ENCODE measurements around the gene PLA2G15.

PLA2G15 gene

DNA sequence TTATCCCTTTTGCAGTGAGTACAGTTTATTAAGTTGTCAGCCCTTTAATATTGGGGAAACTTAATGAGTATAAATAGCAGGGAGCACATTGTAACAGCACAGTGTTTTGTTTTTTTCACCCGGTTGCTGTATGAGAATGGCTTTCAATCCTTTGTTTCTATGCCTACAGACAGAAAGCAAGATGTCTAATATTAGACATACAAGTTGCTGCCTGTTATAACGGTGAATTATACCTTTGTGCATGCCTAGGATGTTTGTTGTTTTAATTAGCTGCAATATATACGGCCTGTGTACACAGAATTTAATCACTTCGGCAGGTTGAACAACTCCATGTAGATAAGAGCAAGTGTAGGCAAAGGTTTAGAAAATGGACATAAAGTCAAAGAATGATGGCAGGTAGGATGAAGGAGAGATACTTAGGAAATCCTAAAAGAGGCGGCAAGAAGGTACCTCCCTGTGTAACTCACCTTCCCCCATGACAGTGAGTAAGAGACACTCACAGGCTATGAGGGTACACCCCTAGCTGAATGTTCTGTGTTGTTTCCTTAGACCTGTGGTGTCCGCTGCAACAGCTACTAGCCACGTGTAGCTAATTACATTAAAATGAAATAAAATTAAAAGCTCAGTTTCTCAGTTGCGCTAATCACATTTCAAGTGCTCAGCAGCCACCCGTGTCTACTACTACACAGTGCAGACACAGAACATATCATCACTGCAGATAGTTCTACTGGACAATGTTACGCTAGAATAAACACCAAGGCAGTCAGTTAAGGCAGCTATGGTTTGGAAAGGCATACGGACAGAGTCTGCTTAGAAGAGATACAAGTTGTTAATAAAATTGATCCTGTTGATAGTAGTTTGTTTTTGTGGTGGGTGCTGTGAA lies 54.6 kb downstream of the PLA2G15 start:
- DNase-seq = no peak

DNA sequence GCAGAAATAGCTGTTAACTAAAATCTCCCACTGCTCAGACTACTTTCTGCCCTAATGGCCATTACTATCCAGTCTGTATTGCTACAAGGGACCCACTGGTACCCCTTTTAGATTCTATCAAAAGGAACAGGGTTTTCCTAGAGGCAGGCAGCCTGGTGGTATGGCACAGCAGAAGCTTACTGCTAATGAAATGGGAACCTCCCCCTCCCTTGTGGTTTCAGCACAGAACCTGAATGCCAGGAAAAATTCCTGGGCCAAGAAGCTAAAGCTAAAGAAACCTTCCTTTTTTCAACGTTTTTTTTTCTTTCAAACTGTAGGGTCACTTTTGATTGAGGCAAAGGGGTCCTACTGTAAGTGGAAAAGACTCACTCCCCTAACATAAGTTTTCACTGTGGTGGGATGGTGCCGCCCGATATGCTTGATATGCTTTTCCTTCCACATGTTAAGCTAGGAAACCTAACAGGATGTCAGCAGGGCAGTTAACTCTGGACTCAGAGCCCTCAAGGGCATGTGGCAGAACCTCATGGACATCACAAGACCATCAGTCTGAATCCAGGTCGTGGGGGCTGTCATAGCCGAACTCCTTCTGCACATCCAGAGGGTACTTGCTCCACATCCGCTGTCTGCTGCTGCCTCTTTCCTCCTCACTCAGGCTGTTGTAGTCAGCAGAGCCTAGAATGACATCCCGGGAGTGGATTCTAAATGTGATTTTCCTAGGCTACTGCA lies 55.7 kb downstream of the PLA2G15 start:
- DNase-seq = no peak

DNA sequence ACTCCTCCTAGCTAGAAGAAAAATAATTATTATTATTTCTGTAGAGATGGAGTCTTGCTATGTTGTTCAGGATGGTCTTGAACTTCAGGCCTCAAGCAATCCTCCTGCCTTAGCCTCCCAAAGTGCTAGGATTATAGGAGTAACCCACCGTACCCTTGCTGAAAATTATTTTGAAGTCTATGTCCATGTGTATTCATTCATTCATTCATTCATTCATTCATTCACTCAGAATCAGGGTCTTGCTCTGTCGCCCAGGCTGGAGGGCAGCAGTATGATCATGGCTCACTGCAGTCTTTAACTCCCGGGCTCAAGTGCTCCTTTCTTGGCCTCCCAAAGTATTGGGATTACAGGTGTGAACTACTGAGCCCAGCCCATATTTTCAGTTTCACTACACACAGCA lies 61.5 kb downstream of the PLA2G15 start:
- no peak for DNase-seq

DNA sequence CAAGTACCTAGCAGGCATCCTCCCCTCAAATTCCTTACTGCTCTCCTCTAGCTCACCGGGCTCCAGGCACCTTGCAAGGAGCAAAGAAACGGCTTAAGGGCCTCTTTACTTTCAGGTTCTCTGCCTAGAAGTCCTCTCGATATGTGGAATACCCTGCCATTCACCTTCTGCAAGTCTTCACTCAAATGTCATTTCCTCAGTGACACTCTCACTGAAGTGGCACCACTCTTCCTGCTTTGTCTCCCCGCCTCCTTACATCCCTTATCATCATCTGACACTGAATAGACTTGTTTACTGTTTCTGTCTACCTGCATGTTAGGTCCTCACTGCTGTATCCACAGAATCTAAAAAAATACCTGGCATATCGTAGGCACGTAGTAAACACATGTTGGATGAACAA lies 64.6 kb downstream of the PLA2G15 start:
- DNase-seq = peak; percentile 32

DNA sequence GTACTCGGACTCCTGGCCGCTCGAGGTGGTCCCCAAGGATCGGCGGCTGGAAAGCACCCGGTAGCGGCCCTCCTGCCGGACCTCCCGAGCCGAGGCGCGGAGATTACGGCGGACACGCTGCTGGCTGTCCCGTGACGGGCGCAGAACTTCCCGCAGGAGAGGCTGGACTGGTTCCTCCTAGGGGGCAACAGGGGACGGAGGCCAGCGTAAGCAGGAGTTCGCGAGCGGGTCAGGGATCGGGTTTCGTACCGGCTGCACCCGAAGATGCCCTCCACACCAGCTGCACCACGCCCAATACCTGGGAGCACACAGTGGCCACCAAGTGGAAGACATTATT lies 65.2 kb downstream of the PLA2G15 start:
- no peak for DNase-seq

Data from CD4-positive, alpha-beta T cell treated with Interleukin-17A for 1 hour (primary cell).